ENCODE results near the gene ADGRE1. TPM values are rescaled to one million over a fixed set of nuclear protein-coding genes. Genes with fewer than 3 reads are reported as not detected.

The ADGRE1 gene
- polyA plus RNA-seq, 1 donor (not counting 4 experiments of a cell fraction or from before 2014, with no cell fraction given): not detected

GRCh38 chr19:6976197-6976596 lies 88.8 kb downstream of the ADGRE1 start:
- TF ChIP-seq EZH2 (IDR thresholded peaks at IDR 0.05; ENCODE audit: low read length) (no peak), CTCF (optimal IDR thresholded peaks at IDR 0.05 in 1 of 3, IDR thresholded peaks at IDR 0.05 in 1 of 3, conservative IDR thresholded peaks at IDR 0.05 in 1 of 3; ENCODE audit: extremely low read depth in 1 of 3, insufficient read depth in 2 of 3, low read length in 3 of 3) (no peak)
- Histone ChIP-seq H3K9ac (ENCODE audit: control insufficient read depth, extremely low read depth, insufficient read depth, low read length) (no peak overlapping the region), H3K36me3 (ENCODE audit: control insufficient read depth in 2 of 2, extremely low read depth in 1 of 2, insufficient read depth in 2 of 2, low read length in 2 of 2) (no peaks in the 10 kb centered on the region), H3K9me3 (ENCODE audit: control insufficient read depth, low read depth, low read length) (no peaks in the 10 kb centered on the region), H4K20me1 (ENCODE audit: control insufficient read depth, extremely low read depth, insufficient read depth, low read length) (no peaks in the 10 kb centered on the region), H3K4me2 (ENCODE audit: control insufficient read depth, extremely low read depth, insufficient read depth, low read depth, low read length) (no peak overlapping the region), H3K9me1 (ENCODE audit: control insufficient read depth, extremely low read depth, insufficient read depth, low read length) (no peaks in the 10 kb centered on the region), H3K4me1 (ENCODE audit: control insufficient read depth, extremely low read depth, insufficient read depth, low read length) (no peaks in the 10 kb centered on the region), H3K27me3 (ENCODE audit: control insufficient read depth, extremely low read depth, insufficient read depth, low read length) (no peaks in the 10 kb centered on the region), H3K27ac (ENCODE audit: control insufficient read depth, insufficient read depth, low read length) (no peak overlapping the region), H2AFZ (ENCODE audit: control insufficient read depth, low read length) (no peak overlapping the region), H3K79me2 (ENCODE audit: control insufficient read depth, insufficient read depth, low read length) (no peaks in the 10 kb centered on the region), H3K4me3 (ENCODE audit: control insufficient read depth in 2 of 3, extremely low read depth in 1 of 3, insufficient read depth in 2 of 3, low read depth in 1 of 3, low read length in 3 of 3) (no peak overlapping the region)
- dilution Hi-C loops (cut with MboI; ENCODE audit: extremely low pct_ligation_motif_present, low sequenced_read_pairs): no loop called here
- FAIRE-seq: no peak
- DNase-seq (ENCODE audit: low read depth, low spot score): no peak

DNA sequence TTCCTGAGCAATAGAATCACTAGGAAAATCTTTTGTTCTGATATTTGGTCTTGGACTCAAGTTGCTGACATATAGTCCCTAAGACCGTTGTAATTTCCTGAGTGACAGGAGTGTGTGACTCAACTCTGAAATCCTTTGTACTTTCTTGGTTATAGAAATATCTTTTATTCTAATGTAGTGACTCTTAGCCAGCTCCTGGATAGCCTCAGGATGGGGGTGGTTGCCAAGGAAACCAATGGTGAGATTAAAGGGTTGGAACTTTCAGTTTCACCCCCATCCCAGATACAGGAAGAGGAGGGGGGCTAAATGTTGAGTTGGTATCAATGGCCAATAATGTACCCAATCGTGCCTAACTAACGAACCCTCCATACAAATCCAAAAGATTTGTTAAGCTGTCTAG lies 92.0 kb downstream of the ADGRE1 start:
- Histone ChIP-seq H3K27ac (ENCODE audit: control insufficient read depth, insufficient read depth, low read length) (no peak overlapping the region), H2AFZ (ENCODE audit: control insufficient read depth, low read length) (no peak overlapping the region), H3K9ac (ENCODE audit: control insufficient read depth, extremely low read depth, insufficient read depth, low read length) (no peak overlapping the region), H3K36me3 (ENCODE audit: control insufficient read depth in 2 of 2, extremely low read depth in 1 of 2, insufficient read depth in 2 of 2, low read length in 2 of 2) (no peaks in the 10 kb centered on the region), H4K20me1 (ENCODE audit: control insufficient read depth, extremely low read depth, insufficient read depth, low read length) (no peaks in the 10 kb centered on the region), H3K4me1 (ENCODE audit: control insufficient read depth, extremely low read depth, insufficient read depth, low read length) (no peaks in the 10 kb centered on the region), H3K79me2 (ENCODE audit: control insufficient read depth, insufficient read depth, low read length) (no peaks in the 10 kb centered on the region), H3K9me1 (ENCODE audit: control insufficient read depth, extremely low read depth, insufficient read depth, low read length) (no peaks in the 10 kb centered on the region), H3K4me3 (ENCODE audit: control insufficient read depth in 2 of 3, extremely low read depth in 1 of 3, insufficient read depth in 2 of 3, low read depth in 1 of 3, low read length in 3 of 3) (no peak overlapping the region), H3K4me2 (ENCODE audit: control insufficient read depth, extremely low read depth, insufficient read depth, low read depth, low read length) (no peak overlapping the region), H3K27me3 (ENCODE audit: control insufficient read depth, extremely low read depth, insufficient read depth, low read length) (no peaks in the 10 kb centered on the region), H3K9me3 (ENCODE audit: control insufficient read depth, low read depth, low read length) (no peaks in the 10 kb centered on the region)
- FAIRE-seq (no peak), DNase-seq (ENCODE audit: low read depth, low spot score) (no peak)
- TF ChIP-seq CTCF (optimal IDR thresholded peaks at IDR 0.05 in 1 of 3, IDR thresholded peaks at IDR 0.05 in 1 of 3, conservative IDR thresholded peaks at IDR 0.05 in 1 of 3; ENCODE audit: extremely low read depth in 1 of 3, insufficient read depth in 2 of 3, low read length in 3 of 3): no peak
- no peak for TF ChIP-seq EZH2 (IDR thresholded peaks at IDR 0.05; ENCODE audit: low read length)
- dilution Hi-C loops (cut with MboI; ENCODE audit: extremely low pct_ligation_motif_present, low sequenced_read_pairs): no loop called here

Data from keratinocyte (primary cell).